Liver (tissue), 9 donors: ENCODE measurements around the gene DRGX. TPM values are rescaled to one million over a fixed set of nuclear protein-coding genes. Genes with fewer than 3 reads are reported as not detected.

Source experiments
- DNase-seq: peaks from one replicate; pipeline ENCODE4 v3.0.0-alpha.2; 2017; ENCODE audit warnings: low spot score
- H3K27ac ChIP-seq, 2 donors: one replicate each; pipeline ENCODE4 v1.7.0; 2013; ENCODE audit warnings: inconsistent platforms in 2 of 2, low read length in 2 of 2, control low read depth in 1 of 2, low read depth in 1 of 2, mild to moderate bottlenecking in 1 of 2
- H3K27me3 ChIP-seq, 4 donors: one replicate each; pipeline versions ENCODE4 v1.6.1 to v1.7.0; 2013; ENCODE audit warnings: low read length in 3 of 4, inconsistent platforms in 1 of 4, mild to moderate bottlenecking in 1 of 4, moderate library complexity in 1 of 4; ENCODE audit not compliant: control insufficient read depth in 4 of 4, insufficient read depth in 4 of 4
- H3K36me3 ChIP-seq, 4 donors: one replicate each; pipeline versions ENCODE4 v1.6.1 to v1.7.0; 2013; ENCODE audit warnings: low read length in 3 of 4, mild to moderate bottlenecking in 3 of 4, low read depth in 1 of 4, moderate library complexity in 1 of 4; ENCODE audit not compliant: control insufficient read depth in 4 of 4, insufficient read depth in 3 of 4
- H3K4me1 ChIP-seq, 4 donors: one replicate each; pipeline versions ENCODE4 v1.6.1 to v1.7.0; 2013; ENCODE audit warnings: low read length in 3 of 4, mild to moderate bottlenecking in 3 of 4, moderate library complexity in 1 of 4; ENCODE audit not compliant: control insufficient read depth in 4 of 4, insufficient read depth in 4 of 4
- H3K4me3 ChIP-seq, 3 donors: one replicate each; pipeline versions ENCODE4 v1.6.1 to v1.7.0; 2013; ENCODE audit warnings: low read length in 3 of 3, control low read depth in 1 of 3, low read depth in 1 of 3, mild to moderate bottlenecking in 1 of 3
- H3K9ac ChIP-seq, 2 donors: one replicate each; pipeline ENCODE4 v1.7.0; 2013; ENCODE audit warnings: low read length in 2 of 2, mild to moderate bottlenecking in 2 of 2, moderate library complexity in 2 of 2, control low read depth in 1 of 2, low read depth in 1 of 2
- H3K9me3 ChIP-seq, 4 donors: one replicate each; pipeline versions ENCODE4 v1.6.1 to v1.7.0; 2013; ENCODE audit warnings: low read length in 3 of 4; ENCODE audit not compliant: control insufficient read depth in 4 of 4
- ATF3 ChIP-seq: IDR thresholded peaks from 2 replicates; pipeline ENCODE4 v1.6.1; 2016; ENCODE audit warnings: antibody characterized with exemption
- CTCF ChIP-seq: fragments of 150-350 bp; IDR thresholded peaks from 2 replicates; pipeline ENCODE4 v1.5.1; 2017; ENCODE audit warnings: improper control_type of control experiment, low read depth, low read length; ENCODE audit not compliant: missing input control
- EGR1 ChIP-seq, 2 donors: IDR thresholded peaks; 2 replicates each; pipeline ENCODE4 v1.6.1; 2016 to 2018; ENCODE audit warnings: antibody characterized with exemption in 2 of 2, low read depth in 2 of 2
- FOXA1 ChIP-seq: IDR thresholded peaks from 2 replicates; pipeline ENCODE4 v1.6.1; 2016; ENCODE audit warnings: antibody characterized with exemption
- FOXA2 ChIP-seq: IDR thresholded peaks from 2 replicates; pipeline ENCODE4 v1.6.1; 2016; ENCODE audit warnings: antibody characterized with exemption
- GABPA ChIP-seq, 2 donors: IDR thresholded peaks in 1 of 2; conservative IDR thresholded peaks in 1 of 2; 2 replicates each; pipeline ENCODE4 v1.6.1; 2016; ENCODE audit warnings: antibody characterized with exemption in 2 of 2, mild to moderate bottlenecking in 1 of 2, moderate library complexity in 1 of 2
- HNF4A ChIP-seq, 2 donors: conservative IDR thresholded peaks; 2 replicates each; pipeline ENCODE4 v1.6.1; 2016; ENCODE audit warnings: antibody characterized with exemption in 2 of 2, mild to moderate bottlenecking in 2 of 2
- HNF4G ChIP-seq: IDR thresholded peaks from 2 replicates; pipeline ENCODE4 v1.6.1; 2016; ENCODE audit warnings: antibody characterized with exemption
- JUND ChIP-seq, 2 donors: IDR thresholded peaks; 2 replicates each; pipeline ENCODE4 v1.6.1; 2016; ENCODE audit warnings: antibody characterized with exemption in 2 of 2
- MAX ChIP-seq: IDR thresholded peaks from 2 replicates; pipeline ENCODE4 v1.6.1; 2016; ENCODE audit warnings: antibody characterized with exemption
- NR2F2 ChIP-seq: IDR thresholded peaks from 2 replicates; pipeline ENCODE4 v1.6.1; 2016; ENCODE audit warnings: antibody characterized with exemption
- RAD21 ChIP-seq, 2 donors: IDR thresholded peaks; 2 replicates each; pipeline ENCODE4 v1.6.1; 2016; ENCODE audit warnings: antibody characterized with exemption in 2 of 2, mild to moderate bottlenecking in 2 of 2
- REST ChIP-seq: IDR thresholded peaks from 2 replicates; pipeline ENCODE4 v1.6.1; 2016; ENCODE audit warnings: antibody characterized with exemption, mild to moderate bottlenecking
- RXRA ChIP-seq, 2 donors: IDR thresholded peaks; 2 replicates each; pipeline ENCODE4 v1.6.1; 2017 to 2018; ENCODE audit warnings: antibody characterized with exemption in 2 of 2, mild to moderate bottlenecking in 1 of 2
- SP1 ChIP-seq: IDR thresholded peaks from 2 replicates; pipeline ENCODE4 v1.6.1; 2018; ENCODE audit warnings: antibody characterized with exemption, mild to moderate bottlenecking
- TAF1 ChIP-seq: conservative IDR thresholded peaks from 2 replicates; pipeline ENCODE4 v1.6.1; 2016; ENCODE audit warnings: antibody characterized with exemption, mild to moderate bottlenecking
- YY1 ChIP-seq: IDR thresholded peaks from 2 replicates; pipeline ENCODE4 v1.6.1; 2016; ENCODE audit warnings: antibody characterized with exemption, mild to moderate bottlenecking
- ZBTB33 ChIP-seq: IDR thresholded peaks from 2 replicates; pipeline ENCODE4 v1.6.1; 2016; ENCODE audit warnings: antibody characterized with exemption
- WGBS: extraction: QIAGEN DNeasy Blood & Tissue Kit; methylation state at CpG from one replicate; pipeline ENCODE4 v1.1.7; 2013; 5-methylcytosine and 5-hydroxymethylcytosine counted together
- polyA plus RNA-seq, 2 donors: library from polyadenylated mRNA; stranded (reverse) in 1 of 2; unstranded in 1 of 2; fragments of 200-250 nt in 1 of 2; fragments of >200 nt in 1 of 2; fragmentation: Nextera tagmentation in 1 of 2; extraction: Ambion mirVana in 1 of 2; gene quantifications; one replicate each; pipeline versions ENCODE4 v1.2.1 to v1.2.3, GENCODE V29; 2013 to 2015
- total RNA-seq, 2 donors: library from RNA; depleted of rRNA; stranded (reverse); fragments of >200 nt; gene quantifications; one replicate each; pipeline ENCODE4 v1.2.3, GENCODE V29; 2014
- donor health status: healthy.
- donor health status: healthy.
- donor health status: healthy.
- donor health status: healthy.
- donor health status: healthy.

Gene DRGX
- total and polyA plus RNA-seq, 4 donors, result not detected

- Histone ChIP-seq H3K36me3 (no peaks in the 10 kb centered on the region), H3K27me3 (peaks cover 0 to 3% (median 0%) of the 10 kb centered on the region in 4 donors), H3K4me3 (no peak overlapping the region), H3K9me3 (peaks cover 0 to 3% (median 0%) of the 10 kb centered on the region in 4 donors), H3K9ac (no peak overlapping the region), H3K4me1 (no peaks in the 10 kb centered on the region), H3K27ac (no peak overlapping the region)
- 85% methylated on average over 8 of the region's 8 CpGs for WGBS
- DNase-seq, result no peak
- TF ChIP-seq RAD21 (IDR thresholded peaks at IDR 0.05) (no peak), GABPA (IDR thresholded peaks at IDR 0.05 in 1 of 2, conservative IDR thresholded peaks at IDR 0.05 in 1 of 2) (no peak), TAF1 (no peak), HNF4A (conservative IDR thresholded peaks at IDR 0.05) (no peak), REST (no peak), MAX (no peak), HNF4G (no peak), FOXA1 (no peak), SP1 (no peak), YY1 (no peak), EGR1 (IDR thresholded peaks at IDR 0.05; ENCODE audit: low read depth in 2 of 2) (no peak), FOXA2 (no peak), NR2F2 (no peak), ATF3 (no peak), CTCF (no peak), JUND (IDR thresholded peaks at IDR 0.05) (no peak), ZBTB33 (no peak), RXRA (IDR thresholded peaks at IDR 0.05) (no peak)
Observed at GRCh38 chr10:49387071-49387470, 8.8 kb downstream of the DRGX start.
